GM12872 (cell line): ENCODE data around the gene TAF8.

ENCODE experiments used
- CTCF ChIP-seq: IDR thresholded peaks from 3 replicates; pipeline ENCODE4 v1.5.1; 2011; ENCODE audit warnings: low read depth, mild to moderate bottlenecking, low read length, moderate library complexity; ENCODE audit not compliant: insufficient read depth

TAF8 gene

DNA sequence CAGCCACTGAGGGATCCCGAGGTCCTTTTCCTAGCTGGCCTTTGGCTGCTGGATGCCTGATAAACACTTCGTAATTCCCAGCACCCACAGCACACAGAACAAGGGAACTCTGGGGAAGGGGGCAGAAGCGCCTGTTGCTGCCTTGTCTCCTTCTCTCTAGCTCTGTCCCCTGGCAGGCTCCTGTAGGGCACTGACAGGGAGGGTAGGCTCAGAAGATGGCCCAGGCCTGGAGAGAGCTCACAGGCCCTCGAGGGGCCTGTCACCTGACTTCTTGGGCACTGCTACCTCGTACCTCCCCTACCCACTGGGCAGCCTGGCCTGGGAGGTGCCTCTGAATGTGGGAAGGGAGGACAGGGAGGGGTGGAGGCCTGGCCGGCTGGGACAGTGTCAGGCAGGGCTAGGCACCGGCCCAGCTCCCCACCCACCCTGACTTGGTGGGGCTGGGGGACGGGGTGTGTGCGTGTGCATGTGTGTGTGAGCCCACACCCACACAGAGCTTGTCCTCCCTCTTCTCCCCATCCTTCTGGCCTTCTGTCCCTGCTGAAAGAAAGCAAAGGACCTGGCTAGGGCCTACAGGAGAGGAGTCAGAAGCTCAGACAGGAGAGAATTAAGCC is 74.0 kb downstream of the TAF8 start:
- no peak for TF ChIP-seq CTCF

DNA sequence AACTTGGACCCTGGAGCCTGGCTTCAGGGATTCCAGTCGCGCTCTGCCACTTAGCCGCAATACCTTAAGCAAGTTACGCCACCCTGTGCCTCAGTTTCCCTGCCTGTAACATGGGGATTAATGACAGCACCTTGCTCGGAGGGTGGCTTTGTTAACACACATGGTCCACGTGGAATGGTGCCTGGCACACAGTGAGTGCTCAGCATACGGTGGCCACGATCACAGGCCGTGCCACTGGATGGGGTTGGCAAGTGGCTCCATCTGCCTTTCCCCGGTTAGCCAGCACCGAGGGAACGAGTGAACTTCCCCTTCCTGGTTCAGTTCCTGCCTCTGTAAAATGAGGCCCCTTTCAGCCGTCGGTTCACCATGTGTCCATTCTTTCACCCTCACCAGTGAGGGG is 74.9 kb downstream of the TAF8 start:
- no peak for TF ChIP-seq CTCF

DNA sequence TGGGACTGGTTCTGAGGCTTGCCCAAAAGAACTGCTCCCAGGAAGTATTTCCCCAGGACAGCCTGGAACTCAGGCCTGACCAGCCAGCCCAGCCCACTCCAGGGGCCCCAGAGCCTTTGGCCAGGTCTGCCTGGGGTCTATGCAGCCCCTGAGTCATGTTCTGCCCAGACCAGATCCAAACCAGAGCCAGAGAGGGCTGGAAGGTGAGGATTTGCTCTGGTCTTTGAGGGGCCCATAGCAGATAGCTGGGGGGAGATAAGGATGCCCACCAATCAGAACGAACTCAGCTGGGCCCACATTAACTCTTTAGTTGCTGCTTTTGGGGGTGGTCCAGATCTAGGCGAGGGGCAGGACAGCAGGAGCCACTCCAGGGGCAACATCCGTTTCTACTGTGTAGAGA is 75.3 kb downstream of the TAF8 start:
- no peak for TF ChIP-seq CTCF

GRCh38 chr6:42128460-42129359 is 78.4 kb downstream of the TAF8 start:
- TF ChIP-seq CTCF, result no peak

GRCh38 chr6:42129360-42129676 is 79.0 kb downstream of the TAF8 start:
- TF ChIP-seq CTCF, result no peak

DNA sequence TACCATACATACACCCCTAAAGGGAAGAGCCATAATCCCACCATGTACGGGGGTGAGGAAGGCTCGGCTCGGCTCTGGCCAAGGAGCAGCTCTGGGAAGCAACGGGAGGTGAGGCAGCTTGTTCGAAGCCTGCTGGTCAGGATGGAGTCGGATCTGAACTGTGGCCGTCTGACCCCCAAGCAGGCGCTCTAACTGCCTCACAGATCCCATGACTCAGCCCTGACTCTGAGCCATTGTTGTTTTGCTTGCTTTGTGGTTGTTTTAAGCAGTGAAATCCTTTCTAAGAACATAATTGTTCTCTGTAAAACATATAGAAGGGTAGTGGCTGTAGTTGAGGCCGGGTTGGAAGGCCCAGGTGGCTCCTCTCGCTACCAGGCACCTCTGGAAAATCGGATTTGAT is 81.2 kb downstream of the TAF8 start:
- no peak for TF ChIP-seq CTCF

DNA sequence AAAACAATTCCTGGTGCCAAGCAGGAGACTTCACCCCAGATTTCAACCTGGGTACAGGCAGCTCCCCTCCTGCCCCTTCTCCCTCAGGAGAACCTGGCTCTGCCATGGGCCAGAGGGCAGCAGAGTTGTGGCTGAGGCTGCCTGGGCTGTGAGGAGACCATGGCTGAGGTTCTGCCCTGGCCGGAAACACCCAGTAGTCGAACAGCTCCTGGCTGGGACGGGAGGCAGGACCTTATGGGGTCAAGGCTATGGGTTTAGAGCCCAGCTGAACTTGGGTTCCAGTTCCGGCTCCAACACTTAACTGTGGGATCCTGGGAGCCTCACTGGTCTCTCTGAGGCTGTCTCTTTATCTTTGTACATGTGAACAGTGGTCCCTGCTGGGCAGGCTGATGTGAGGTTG is 83.6 kb downstream of the TAF8 start:
- TF ChIP-seq CTCF, result no peak
